Activated CD4-positive, CD25-positive, alpha-beta regulatory T cell treated with anti-CD3 and anti-CD28 coated beads, Interleukin-2, amount 50 U/mL, for 16 hours (primary cell): ENCODE results near the gene ABCC1.
"Not testable (repeated sequence)": the region's sequence is repeated elsewhere in the genome, so short reads cannot be mapped to it uniquely, and the experiment has no call there.

Experiments used
- DNase-seq: peaks from one replicate; pipeline ENCODE4 v3.0.0-alpha.2; 2020; ENCODE audit warnings: low read depth, low spot score

The ABCC1 gene

DNA sequence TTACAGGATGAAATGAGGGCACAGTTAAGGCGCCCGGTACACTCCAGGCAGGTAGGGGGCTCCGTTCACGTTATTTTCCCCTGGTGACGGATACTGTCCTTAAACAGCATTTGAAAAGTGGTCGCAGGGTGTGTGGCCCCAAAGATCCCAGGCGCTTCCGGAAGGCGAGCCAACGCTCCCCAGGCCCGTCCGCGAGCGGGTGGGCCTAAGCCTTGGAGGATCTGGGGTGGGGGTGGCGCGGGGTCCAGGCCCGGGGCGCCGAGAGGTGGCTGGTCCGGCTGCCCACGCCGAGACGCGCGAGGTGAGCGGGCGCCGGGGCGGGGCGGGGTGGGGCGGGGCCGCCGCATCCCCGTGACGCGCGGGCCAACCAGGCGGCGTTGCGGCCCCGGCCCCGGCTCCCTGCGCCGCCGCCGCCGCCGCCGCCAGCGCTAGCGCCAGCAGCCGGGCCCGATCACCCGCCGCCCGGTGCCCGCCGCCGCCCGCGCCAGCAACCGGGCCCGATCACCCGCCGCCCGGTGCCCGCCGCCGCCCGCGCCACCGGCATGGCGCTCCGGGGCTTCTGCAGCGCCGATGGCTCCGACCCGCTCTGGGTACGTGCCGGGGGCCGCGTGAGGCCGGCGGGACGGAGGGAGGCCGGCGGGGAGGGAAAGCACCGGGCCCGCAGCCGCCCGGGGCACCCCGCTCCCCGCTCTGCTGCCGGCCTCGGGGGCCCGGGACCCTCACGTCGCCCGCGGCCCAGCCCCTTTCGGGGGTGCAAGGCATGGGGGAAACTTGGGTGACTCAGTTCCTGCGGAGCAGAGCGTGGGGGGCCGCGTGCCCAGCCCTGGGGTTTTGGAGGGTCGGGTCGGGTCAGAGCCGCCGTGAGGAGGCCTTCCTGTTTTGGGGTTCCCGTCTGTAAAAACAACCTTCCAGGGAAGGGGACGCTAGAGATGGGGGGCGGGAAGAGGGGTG, at the start of gene ABCC1:
Gene ABCC1, plus strand, starts transcription at position 407 of the 951 bp plus-strand sequence. Its CDS starts 136 bp downstream, at position 543.
- DNase-seq, result peak; percentile 25

DNA sequence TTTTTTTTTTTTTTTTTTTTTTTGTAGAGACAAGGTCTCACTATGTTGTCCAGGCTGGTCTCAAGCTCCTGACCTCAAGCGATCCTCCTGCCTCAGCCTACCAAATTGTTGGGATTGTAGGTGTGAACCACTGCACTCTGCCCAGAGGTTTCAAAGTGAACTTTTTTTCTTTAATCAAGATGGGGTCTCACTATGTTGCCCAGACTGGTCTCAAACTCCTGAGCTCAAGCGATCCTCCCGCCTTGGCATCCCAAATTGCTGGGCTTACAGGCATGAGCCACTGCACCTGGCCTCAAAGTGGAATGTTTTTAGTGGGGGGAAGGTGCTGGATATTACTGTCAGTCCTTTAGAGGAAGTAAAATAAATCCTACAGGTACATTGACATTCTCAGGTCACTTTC, 49.1 kb upstream of the ABCC1 start:
- DNase-seq, result no peak

DNA sequence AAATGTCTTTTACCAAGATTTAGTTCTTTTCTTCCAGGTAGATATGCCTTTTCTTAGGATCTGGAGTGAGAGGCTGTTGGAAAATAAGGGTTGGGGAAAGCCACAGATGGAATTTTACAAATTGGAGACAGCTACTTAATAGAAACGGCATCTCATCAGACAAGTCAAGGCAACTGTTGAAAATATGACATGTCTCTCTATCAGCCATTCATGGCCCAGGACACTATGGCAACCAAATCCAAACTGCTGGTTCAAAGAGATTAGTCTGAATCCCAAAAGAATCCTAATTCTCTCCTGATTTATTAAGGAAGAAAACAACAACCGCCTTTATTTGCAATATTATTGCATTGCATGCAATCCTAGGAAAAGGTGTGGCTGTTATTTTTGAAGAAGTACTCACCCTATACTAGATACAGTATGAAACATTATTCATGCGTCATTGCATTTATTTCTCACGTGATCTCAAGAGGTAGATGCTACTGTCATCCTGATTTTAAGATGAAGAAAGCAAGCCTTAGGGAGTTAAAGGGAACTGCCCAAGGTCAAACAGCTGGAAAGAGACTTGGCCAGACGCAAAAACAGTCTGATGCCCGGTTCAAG, 48.4 kb upstream of the ABCC1 start:
- DNase-seq, result no peak

DNA sequence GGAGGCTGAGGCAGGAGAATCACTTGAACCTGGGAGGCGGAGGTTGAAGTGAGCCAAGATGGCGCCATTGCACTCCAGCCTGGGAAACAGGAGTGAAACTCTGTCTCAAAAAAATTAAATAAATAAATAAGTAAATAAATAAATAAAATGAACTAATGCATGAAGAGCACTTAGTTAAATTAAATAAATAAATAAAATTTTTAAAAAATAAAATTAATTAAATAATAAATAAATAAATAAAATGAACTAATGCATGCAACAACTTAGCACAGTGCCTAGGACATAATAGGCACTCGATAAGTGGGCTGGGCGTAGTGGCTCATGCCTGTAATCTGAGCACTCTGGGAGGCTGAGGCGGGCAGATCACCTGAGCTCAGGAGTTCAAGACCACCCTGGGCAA, 45.5 kb upstream of the ABCC1 start:
- no peak for DNase-seq

DNA sequence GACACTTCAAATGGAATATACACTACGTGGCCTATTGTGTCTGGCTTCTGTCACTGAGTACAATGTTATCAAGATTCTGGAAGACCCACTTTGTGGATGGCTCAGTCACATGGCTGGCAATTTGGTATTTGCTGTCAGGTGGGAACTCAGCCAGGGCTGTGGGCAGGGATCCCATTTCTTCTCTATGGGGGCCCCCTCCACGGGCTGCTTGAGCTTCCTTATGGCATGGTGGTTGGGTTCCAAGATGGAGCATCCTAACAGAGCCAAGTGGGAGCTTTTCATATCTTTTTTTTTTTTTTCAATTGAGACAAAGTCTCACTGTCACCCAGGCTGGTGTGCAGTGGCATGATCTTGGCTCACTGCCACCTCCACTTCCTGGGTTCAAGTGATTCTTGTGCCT, 43.0 kb upstream of the ABCC1 start:
- DNase-seq, result no peak

DNA sequence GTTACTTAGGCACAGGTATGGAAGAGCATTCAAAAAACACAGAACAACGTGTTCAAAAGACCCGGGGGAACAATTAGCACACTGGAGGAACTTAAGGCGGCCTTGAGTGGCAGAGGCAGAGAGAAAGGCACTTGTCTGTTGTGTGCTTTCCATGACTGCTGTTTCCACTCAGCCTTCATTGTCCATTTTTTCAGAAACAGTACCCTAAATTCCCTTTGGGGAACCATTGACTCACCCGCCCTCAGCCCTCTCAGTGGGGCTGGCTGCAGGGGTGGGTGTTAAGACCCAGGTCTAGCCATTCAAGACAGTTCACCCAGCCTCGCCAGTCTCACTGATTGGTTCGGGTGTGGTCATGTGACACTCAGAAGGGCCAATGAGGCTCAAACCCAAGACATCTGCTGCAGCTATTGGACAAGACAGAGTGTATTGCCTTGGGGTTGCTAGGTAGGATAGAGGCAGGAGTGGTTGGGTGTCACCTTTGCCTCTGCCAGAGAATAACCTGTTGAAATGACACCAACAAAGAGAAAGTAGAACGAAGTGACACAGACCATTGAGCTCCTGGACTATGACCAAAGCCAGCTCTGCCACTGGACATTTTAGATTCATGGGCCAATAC, 41.4 kb upstream of the ABCC1 start:
- peak; percentile 4 for DNase-seq

DNA sequence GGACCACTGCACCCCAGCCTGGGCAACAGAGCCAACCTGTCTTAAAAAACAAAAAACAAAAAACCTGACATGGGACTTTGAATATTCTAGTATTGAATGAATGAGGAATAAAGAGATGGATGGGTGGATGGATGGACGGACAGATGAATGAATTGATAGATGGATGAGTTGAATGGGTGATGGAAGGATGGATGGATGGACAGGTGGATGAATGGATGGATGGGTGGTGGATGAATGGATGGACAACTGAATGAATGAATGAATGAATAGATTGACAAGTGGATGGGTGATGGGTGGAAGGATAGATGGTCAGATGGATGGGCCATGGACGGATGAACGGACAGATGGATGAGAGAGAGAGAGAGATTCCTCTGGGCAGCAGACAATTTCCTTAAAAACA, 38.2 kb upstream of the ABCC1 start:
- DNase-seq, result no peak

DNA sequence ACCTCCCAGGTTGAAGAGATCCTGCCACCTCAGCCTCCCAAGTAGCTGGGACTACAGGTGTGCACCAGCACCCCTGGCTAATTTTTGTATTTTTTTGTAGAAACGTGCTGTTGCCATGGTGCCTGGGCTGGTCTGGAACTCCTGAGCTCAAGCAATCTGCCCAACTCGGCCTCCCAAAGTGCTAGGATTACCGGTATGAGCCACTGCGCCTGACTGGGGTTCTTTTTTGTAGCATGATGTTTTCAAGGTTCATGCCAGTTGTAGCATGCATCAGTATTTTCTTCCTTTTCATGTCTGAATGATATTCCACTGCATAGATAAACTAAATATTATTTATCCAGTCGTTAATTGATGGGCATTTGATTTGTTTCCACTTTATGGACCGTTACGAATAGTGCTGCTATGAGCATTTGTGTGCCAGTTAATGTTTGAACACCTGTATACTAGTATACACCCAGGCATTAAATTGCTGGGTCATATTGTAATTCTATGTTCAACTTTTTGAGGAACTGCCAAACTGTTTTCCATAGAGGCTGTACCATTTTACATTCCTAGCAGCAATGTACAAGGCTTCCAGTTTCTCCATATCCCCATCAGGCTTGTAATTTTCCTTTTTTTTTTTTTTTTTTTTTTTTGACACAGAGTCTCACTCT, 36.2 kb upstream of the ABCC1 start:
- DNase-seq, result no peak

DNA sequence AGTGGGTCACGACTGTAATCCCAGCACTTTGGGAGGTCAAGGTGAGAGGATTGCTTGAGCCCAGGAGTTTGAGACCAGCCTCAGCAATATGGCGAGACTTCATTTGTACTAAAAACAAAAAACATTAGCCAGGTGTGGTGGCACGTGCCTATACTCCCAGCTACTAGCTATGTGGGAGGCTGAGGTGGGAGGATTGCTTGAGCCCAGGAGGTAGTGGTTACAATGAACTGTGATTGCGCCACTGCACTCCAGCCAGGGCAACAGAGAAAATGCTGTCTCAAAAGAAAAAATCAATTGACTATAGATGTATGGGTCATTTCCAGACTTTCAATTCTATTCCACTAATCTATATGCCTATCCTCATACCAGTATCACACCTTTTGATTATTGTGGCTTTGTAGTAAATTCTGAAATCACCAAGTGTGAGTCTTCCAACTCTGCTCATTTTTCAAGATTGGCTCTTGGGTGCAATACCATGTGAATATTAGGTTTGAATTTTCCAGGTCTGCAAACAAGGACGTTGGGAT, 33.8 kb upstream of the ABCC1 start:
- DNase-seq, result no peak

DNA sequence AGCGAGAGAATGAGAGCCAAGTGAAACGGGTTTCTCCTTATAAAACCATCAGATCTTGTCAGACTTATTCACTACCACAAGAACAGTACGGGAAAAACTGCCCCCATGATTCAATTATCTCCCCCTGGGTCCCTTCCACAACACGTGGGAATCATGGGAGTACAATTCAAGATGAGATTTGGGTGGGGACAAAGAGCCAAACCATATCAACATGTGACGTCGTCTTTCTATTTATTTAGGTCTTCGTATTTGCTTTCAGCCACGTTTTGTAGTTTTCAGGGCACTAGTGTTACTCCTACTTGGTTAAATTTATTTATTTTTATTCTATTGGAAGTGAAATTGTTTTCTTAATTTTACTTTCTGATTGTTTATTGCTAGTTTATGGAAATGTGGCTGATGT, 33.1 kb upstream of the ABCC1 start:
- DNase-seq, result no peak

DNA sequence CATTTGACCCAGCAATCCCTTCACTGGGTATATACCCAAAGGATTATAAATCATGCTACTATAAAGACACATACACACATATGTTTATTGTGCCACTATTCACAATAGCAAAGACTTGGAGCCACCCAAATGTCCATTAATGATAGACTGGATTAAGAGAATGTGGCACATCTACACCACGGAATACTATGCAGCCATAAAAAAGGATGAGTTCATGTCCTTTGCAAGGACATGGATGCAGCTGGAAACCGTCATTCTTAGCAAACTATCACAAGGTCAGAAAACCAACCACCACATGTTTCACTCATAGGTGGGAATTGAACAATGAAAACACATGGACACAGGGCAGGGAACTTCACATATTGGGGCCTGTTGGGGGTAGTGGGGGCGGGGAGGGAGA, 31.1 kb upstream of the ABCC1 start:
- DNase-seq, result not testable (repeated sequence)

DNA sequence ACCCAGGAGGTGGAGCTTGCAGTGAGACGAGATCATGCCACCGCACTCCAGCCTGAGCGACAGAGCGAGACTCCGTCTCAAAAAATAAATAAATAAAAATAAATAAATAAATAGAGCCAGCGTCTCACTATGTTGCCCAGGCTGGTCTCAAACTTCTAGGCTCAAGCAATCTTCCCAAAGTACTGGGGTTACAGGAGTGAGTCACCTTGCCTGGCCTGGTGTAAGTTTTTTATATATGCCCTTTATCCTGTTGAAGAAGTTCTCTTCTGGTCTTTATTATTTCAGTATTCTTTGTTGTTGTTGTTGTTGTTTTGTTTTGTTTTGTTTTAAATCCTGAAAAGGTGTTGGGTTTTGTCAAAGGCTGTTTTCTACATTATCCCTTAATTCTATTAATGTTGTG, 30.1 kb upstream of the ABCC1 start:
- no peak for DNase-seq

DNA sequence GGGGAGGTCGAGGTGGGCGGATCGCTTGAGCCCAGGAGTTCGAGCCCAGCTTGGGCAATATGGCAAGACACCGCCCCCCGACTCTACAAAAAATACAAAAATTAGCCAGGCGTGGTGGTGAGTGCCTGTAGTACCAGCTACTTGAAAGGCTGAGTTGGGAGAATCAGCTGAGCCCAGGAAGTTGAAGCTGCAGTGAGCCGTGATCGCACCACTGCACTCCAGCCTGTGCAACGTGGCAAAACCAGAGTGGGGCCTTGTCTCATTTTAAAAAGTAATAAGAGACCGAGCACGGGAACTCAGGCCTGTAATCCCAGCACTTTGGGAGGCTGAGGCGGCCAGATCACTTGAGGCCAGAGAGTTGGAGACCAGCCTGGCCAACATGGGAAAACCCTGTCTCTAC, 24.4 kb upstream of the ABCC1 start:
- no peak for DNase-seq

DNA sequence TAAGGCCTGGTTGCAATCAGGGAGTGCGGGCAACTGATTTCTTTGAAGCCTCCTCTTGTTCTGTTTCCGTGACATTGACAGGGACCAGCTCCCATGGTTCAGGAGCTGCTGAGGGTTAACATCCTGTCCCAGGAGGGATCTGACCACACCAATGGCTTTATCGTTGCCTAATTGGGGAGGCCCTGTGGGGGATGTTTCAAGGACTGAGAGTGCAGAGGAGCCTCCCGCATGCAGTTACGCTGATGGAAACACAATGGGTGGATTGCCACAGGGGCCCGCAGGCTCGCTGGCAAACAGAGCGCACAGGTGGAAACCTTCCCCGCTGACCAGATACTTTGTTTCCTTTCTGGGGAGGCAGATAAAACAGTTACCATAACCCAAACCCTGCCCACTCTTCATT, 23.8 kb upstream of the ABCC1 start:
- DNase-seq, result no peak

DNA sequence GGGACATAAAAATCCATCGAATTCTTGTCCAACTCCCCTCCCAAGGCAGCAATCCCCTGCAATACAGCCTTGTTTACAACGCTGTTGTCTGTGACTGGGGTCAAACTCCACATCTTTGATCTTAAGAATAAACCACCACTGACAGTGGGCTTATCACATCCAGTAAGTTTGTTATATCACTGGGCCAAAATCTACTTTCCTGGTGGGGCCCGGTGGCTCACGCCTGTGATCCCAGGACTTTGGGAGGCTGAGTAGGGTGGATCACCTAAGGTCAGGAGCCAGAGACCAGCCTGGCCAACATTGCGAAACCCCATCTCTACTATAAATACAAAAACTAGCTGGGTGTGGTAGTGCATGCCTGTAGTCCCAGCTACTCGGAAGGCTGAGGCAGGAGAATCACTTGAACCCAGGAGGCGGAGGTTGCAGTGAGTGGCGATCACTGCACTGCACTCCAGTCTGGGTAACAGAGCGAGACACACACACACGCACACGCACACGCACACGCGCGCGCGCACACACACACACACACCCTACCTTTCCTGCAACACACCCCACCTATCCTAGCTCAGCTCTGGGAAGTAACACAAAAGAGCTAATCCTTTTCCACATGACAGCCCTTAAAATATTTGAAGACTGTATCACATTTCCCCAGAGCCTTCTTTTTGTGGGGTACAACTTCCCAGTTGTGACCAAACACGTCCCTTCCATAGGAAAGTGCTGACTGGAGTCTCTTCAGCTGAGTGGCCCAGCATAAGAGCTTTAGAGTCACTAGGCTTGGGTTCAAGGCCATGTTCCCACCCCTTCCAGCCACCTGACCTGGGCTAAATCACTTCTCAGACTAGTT, 20.9 kb upstream of the ABCC1 start:
- no peak for DNase-seq

DNA sequence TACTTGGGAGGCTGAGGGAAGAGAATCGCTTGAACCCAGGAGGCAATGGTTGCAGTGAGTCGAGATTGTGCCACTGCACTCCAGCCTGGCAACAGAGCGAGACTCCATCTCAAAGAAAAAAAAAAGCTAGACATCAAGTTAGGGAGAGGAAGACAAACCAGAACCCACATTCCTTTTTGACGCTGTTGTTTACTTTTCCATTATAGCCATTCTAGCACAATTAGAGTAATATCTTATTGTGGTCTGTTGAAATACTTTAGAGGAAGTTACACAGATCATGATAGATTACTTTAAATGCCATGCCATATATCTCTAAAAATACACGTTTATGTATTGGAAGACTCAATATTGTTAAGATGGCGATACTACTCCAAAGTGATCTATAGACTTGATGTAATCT, 16.5 kb upstream of the ABCC1 start:
- DNase-seq, result no peak

DNA sequence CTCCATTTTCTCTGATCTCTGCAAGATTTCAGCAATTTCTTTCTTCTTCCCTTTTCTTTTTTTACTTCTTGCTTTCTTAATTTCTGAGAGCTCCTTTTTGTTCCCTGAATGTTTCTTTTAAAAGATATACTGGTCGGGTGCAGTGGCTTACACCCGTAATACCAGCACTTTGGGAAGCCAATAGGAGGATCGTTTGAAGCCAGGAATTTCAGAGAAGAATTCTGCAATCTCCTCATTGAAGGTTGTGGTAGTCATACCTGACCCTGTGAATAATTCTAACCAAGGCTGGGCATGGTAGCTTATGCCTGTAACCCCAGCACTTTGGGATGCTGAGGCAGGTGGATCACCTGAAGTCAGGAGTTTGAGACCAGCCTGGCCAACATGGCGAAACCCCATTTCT, 15.6 kb upstream of the ABCC1 start:
- no peak for DNase-seq

DNA sequence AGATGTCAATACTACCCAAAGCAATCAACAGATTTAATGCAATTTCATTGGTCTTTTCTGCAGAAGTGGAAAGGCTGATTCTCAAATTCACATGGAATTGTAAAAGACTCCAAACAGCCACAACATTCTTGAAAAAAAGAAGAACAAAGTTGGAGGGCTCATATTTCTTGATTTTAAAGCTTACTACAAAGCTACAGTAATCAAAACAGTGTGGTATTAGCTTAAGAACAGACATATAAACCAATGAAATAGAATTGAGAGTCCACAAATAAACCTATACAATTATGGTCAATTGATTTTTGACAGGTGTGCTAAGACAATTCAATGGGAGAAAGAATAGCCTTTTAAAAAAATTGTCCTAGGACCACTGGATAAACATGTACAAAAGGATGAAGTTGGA, 14.4 kb upstream of the ABCC1 start:
- no peak for DNase-seq

DNA sequence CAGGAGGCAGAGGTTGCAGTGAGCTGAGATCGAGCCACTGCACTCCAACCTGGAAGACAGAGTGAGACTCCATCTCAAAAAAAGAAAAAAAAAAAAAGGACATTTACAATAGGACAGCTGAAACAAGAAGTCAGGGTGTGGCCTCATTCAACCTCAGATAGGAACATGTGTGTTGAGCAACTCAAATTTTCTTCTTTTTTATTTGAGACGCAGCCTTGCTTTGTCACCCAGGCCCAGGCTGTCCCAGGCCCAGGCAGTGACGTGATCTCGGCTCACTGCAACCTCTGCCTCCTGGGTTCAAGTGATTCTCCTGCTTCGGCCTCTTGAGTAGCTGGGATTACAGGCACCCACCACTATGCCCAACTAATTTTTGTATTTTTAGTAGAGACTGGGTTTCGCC, 12.6 kb upstream of the ABCC1 start:
- DNase-seq, result not testable (repeated sequence)

DNA sequence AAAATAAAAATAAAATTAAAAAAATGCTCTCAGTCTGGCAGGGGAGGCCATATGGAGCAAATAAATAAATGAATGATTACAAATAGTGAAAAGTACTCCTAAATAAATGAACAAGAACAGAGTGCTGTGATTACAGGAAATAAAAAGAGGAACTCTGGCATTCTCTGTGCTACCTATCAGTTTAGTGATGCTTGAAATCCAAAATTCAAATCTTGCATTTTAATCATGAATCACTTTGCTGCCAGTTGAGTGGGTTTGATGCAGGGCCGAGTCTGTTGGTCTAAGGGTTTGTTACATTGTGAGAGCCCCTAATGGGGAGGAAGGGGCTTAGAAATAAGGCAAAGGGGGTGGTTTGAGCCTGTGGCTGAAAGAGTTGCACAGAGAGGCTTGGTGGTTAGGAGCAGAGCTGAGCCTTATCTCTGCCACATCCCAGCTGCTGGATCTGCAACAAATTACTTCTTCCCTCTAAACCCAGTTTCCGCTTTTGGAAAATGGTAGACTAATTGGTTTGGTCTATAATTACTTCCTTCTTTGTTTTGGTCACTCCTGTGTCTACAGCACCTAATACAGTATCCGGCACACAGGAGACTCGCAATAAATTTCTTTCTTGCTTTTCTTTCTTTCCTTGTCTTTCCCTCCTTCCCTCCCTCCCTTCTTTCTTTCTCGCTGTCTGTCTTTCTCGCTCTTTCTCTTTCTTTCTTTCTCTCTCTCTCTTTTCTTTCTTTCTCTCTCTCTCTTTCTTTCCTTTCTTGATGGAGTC, 6.3 kb upstream of the ABCC1 start:
- DNase-seq, result no peak
